PC-3 (cell line): ENCODE data around the gene ARHGEF11.

Source experiments
- EZH2 ChIP-seq: fragments of 300-600 bp; sonication (generic); IDR thresholded peaks from one replicate; pipeline ENCODE4 v1.6.1; 2017; ENCODE audit warnings: antibody characterized with exemption, mild to moderate bottlenecking, low read length; ENCODE audit not compliant: unreplicated experiment
- EZH2phosphoT487 ChIP-seq: fragments of 300-600 bp; sonication (generic); IDR thresholded peaks from 2 replicates; pipeline ENCODE4 v1.6.1; 2018; ENCODE audit warnings: mild to moderate bottlenecking, antibody characterized with exemption, low read length, borderline replicate concordance

GRCh38 chr1:157007306-157007705 is 38.2 kb downstream of the ARHGEF11 start:
- TF ChIP-seq EZH2 (no peak), EZH2phosphoT487 (no peak)
